ENCODE measurements around the gene SLCO1C1.
A peak's percentile ranks its signal among the peaks of the same experiment; 100 is the strongest.
"Not testable (repeated sequence)": the region's sequence is repeated elsewhere in the genome, so short reads cannot be mapped to it uniquely, and the experiment has no call there.

SLCO1C1 gene, protein sequence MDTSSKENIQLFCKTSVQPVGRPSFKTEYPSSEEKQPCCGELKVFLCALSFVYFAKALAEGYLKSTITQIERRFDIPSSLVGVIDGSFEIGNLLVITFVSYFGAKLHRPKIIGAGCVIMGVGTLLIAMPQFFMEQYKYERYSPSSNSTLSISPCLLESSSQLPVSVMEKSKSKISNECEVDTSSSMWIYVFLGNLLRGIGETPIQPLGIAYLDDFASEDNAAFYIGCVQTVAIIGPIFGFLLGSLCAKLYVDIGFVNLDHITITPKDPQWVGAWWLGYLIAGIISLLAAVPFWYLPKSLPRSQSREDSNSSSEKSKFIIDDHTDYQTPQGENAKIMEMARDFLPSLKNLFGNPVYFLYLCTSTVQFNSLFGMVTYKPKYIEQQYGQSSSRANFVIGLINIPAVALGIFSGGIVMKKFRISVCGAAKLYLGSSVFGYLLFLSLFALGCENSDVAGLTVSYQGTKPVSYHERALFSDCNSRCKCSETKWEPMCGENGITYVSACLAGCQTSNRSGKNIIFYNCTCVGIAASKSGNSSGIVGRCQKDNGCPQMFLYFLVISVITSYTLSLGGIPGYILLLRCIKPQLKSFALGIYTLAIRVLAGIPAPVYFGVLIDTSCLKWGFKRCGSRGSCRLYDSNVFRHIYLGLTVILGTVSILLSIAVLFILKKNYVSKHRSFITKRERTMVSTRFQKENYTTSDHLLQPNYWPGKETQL

GRCh38 chr12:20695232-20695631, at the start of gene SLCO1C1:
SLCO1C1 (plus strand) TSS chr12:20695332; CDS start chr12:20699577, 4,245 bp downstream.
- DNase-seq (ENCODE audit: low read depth, low spot score): peak; percentile 37

DNA sequence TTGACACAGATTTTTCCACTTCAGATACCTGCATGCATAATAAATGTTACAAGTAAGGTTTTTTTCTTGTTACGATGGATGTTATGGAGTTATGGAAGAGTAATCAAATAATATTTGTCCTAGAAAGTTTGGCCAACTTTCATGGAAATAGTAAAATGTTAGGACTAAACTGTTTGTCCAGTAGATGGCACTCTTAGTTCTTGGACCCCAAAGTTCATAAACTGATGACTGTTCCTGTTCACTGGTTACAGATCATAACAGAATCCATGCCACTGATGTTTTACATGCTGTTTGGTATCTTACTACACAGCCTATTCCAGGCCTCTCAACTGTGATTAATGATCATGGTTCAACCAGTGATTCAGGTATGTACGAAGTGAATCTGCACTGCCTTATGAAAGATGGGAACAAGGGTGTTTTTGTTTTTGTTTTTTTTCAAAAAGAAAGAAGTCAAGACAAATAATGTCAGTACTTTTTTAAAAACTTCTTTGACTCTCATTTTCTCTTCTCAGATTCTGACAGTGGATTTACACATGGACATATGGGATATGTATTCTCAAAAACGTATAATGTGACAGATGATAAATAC, 48.8 kb upstream of the SLCO1C1 start:
- DNase-seq (ENCODE audit: low read depth, low spot score): no peak

DNA sequence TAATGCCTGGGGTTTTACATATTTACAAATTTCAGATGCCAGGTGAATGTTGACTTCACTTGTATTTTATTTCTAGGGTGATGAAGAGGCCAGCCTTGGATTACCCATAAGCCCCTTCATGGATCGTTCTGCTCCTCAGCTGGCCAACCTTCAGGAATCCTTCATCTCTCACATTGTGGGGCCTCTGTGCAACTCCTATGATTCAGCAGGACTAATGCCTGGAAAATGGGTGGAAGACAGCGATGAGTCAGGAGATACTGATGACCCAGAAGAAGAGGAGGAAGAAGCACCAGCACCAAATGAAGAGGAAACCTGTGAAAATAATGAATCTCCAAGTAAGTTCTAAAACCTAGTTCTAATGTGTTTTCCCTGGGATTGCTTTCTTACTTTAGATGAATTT, 41.3 kb upstream of the SLCO1C1 start:
- DNase-seq (ENCODE audit: low read depth, low spot score): no peak

GRCh38 chr12:20656600-20656999, 38.5 kb upstream of the SLCO1C1 start:
- no peak for DNase-seq (ENCODE audit: low read depth, low spot score)

DNA sequence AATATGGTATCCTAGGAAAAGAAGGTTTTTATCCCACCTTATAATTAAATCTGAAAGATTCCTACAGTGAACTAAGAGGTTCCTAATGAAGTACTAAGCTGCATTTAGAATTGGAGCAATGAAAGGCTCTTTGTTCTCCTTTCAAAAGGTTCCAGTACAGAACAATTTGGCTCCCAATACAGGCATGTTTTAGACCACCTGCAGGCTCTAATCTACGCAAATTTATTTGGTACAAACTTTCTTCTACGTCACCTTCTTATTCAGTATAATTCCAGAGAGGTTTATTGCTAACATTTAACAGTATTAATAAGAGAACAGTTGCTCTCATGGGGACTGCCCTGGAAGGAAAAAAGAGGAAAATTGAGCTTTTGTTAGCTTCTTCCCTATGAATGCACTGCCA, 37.6 kb upstream of the SLCO1C1 start:
- DNase-seq (ENCODE audit: low read depth, low spot score): no peak

GRCh38 chr12:20681334-20681733, 13.8 kb upstream of the SLCO1C1 start:
- DNase-seq (ENCODE audit: low read depth, low spot score): no peak

GRCh38 chr12:20696181-20696905, 1.2 kb downstream of the SLCO1C1 start:
- no peak for DNase-seq (ENCODE audit: low read depth, low spot score)

- no peak for DNase-seq (ENCODE audit: low read depth, low spot score)
Measured at GRCh38 chr12:20701106-20701505, 6.0 kb downstream of the SLCO1C1 start.

DNA sequence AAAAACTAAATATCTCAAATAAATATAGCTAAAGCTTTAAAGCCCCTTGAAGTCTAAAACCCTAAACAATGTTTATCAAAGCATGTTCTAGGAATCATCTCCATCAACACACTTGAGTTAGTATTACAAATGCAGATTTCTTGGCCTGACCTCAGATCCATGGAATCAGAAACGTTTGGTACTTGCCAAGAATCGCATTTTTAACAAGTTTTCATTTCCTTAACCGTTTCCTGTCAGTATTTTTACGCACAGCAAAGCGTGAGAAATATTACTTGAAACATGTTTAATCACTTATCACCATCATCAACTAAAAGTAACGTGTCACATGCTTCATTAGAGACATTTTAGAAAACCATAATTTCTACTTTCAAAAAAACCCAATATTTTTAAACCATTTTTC, 9.7 kb downstream of the SLCO1C1 start:
- DNase-seq (ENCODE audit: low read depth, low spot score): no peak

- no peak for DNase-seq (ENCODE audit: low read depth, low spot score)
Measured at GRCh38 chr12:20711846-20712245, 16.7 kb downstream of the SLCO1C1 start.

DNA sequence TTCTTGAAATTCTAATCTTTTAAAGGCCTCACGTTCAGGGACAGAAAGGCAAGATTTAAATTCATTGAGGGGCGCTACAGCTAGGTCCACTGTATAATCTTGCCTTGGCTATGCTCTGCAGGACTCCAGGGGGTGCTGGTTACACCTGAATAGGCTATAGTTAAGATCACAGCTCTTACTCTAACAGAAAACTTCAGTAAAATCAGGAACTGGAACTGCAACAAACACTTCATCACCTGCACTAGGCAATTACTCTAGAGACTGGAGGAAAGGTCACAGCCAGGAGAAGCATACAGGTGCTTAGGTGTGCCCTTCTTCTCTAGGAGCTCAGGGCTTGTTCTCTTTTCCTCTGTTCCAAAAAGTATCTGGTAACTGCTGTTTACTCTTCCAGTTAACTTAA, 20.9 kb downstream of the SLCO1C1 start:
- DNase-seq (ENCODE audit: low read depth, low spot score): no peak

DNA sequence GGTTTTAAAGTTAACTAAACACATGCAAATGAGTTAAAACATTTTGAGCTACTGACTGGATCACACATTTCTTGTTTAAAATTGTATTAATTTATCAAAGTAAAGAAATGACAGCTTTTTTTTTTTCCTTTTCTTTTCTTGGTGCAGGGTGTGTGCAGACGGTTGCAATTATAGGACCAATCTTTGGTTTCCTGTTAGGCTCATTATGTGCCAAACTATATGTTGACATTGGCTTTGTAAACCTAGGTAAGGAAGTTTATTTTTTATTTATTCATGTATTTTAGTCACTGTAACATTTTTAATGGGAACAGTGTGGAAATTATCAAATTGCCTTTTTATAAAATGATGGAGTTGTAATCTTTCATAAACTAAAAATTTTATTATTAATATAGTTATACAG, 21.9 kb downstream of the SLCO1C1 start:
- DNase-seq (ENCODE audit: low read depth, low spot score): no peak

- no peak for DNase-seq (ENCODE audit: low read depth, low spot score)
Measured at GRCh38 chr12:20718294-20718693, 23.2 kb downstream of the SLCO1C1 start.

GRCh38 chr12:20722142-20722541, 27.0 kb downstream of the SLCO1C1 start:
- no peak for DNase-seq (ENCODE audit: low read depth, low spot score)

- DNase-seq (ENCODE audit: low read depth, low spot score): no peak
Measured at GRCh38 chr12:20731274-20731673, 36.1 kb downstream of the SLCO1C1 start.

GRCh38 chr12:20740972-20741371, 45.8 kb downstream of the SLCO1C1 start:
- DNase-seq (ENCODE audit: low read depth, low spot score): no peak

GRCh38 chr12:20748198-20748597, 53.1 kb downstream of the SLCO1C1 start:
- no peak for DNase-seq (ENCODE audit: low read depth, low spot score)

GRCh38 chr12:20751046-20751445, 55.9 kb downstream of the SLCO1C1 start:
- no peak for DNase-seq (ENCODE audit: low read depth, low spot score)

DNA sequence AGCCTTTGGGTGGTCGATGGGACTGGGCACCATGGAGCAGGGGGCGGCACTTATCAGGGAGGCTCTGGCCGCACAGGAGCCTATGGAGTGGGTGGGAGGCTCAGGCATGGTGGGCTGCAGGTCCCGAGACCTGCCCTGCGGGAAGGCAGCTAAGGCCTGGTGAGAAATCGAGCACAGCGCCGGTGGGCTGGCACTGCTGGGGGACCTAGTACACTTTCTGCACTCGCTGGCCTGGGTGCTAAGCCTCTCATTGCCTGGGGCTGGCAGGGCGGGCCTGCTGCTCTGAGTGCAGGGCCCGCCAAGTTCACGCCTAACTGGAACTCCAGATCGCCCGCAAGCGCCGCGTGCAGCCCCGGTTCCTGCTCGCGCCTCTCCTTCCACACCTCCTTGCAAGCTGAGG, 82.3 kb downstream of the SLCO1C1 start:
- DNase-seq (ENCODE audit: low read depth, low spot score): no peak

DNA sequence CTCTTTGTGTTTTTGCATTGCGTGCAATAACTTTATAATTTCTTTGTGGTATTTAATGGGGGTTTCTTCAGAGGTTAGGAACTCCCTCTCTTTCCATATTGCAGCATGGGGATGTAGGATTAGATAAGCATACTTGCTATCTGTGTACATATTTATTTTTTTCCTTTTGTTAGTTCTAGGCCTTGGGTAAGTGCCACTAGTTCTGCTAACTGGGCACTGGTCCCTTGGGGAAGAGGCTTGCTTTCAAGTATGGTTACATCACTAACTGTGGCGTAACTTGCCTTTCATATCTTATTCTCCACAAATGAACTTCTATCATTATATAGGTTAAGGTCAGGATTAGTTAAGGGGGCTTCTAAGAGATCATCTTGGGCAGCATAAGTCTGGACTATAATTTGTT, 83.8 kb downstream of the SLCO1C1 start:
- no peak for DNase-seq (ENCODE audit: low read depth, low spot score)

- DNase-seq (ENCODE audit: low read depth, low spot score): not testable (repeated sequence)
Measured at GRCh38 chr12:20779971-20780370, 84.8 kb downstream of the SLCO1C1 start.

- not testable (repeated sequence) for DNase-seq (ENCODE audit: low read depth, low spot score)
Measured at GRCh38 chr12:20783796-20784357, 88.7 kb downstream of the SLCO1C1 start.
